Ovary (tissue), 3 donors: Measurements from ENCODE around the gene PCDH20.

ENCODE experiments used
- EP300 ChIP-seq: sonication (generic); formaldehyde crosslinking; IDR thresholded peaks from one replicate; pipeline ENCODE4 v1.6.1; 2017; ENCODE audit warnings: antibody characterized with exemption
- POLR2A ChIP-seq: fragments of 450-650 bp; IDR thresholded peaks from one replicate; pipeline ENCODE4 v1.6.1; 2017; ENCODE audit warnings: antibody characterized with exemption, mild to moderate bottlenecking, moderate library complexity
- TF ChIP-seq, protein P1 (sequence below), 3 donors: fragments of 450-650 bp in 2 of 3; fragments of 200-600 bp in 1 of 3; IDR thresholded peaks; one replicate each; pipeline versions ENCODE4 v1.5.1 to v1.8.0; 2016 to 2022; ENCODE audit warnings: antibody characterized with exemption in 3 of 3, mild to moderate bottlenecking in 1 of 3
- donor health status: DM: no; HTN: no; CAD: no.

DNA sequence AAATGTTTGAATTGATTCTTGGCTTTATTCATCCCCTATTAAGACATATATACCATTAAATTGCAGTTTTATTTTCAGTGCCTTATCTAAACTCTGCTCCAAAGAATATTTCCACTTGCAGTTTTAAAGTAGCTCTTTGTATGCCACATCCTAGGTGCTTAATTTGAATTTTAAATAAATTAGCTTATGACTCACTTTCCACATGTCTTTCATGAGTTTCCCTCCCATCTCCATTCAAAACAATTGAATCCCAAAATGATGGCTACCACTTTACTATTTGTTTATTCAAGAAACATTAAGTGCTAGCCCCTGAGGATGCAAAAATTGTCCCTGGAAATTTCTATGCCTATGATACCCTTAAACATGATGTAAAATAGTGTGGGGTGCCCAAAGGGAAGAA lies 19.5 kb downstream of the PCDH20 start:
- no peak for TF ChIP-seq POLR2A
- TF ChIP-seq, protein P1, sequence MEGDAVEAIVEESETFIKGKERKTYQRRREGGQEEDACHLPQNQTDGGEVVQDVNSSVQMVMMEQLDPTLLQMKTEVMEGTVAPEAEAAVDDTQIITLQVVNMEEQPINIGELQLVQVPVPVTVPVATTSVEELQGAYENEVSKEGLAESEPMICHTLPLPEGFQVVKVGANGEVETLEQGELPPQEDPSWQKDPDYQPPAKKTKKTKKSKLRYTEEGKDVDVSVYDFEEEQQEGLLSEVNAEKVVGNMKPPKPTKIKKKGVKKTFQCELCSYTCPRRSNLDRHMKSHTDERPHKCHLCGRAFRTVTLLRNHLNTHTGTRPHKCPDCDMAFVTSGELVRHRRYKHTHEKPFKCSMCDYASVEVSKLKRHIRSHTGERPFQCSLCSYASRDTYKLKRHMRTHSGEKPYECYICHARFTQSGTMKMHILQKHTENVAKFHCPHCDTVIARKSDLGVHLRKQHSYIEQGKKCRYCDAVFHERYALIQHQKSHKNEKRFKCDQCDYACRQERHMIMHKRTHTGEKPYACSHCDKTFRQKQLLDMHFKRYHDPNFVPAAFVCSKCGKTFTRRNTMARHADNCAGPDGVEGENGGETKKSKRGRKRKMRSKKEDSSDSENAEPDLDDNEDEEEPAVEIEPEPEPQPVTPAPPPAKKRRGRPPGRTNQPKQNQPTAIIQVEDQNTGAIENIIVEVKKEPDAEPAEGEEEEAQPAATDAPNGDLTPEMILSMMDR (IDR thresholded peaks at IDR 0.05), result no peak
- TF ChIP-seq EP300, result no peak
